Mucosa of gallbladder (tissue), 1 donor: ENCODE data around the gene TCP11. TPM values are rescaled to one million over a fixed set of nuclear protein-coding genes. Genes with fewer than 3 reads are reported as not detected.
"Not testable (repeated sequence)": the region's sequence is repeated elsewhere in the genome, so short reads cannot be mapped to it uniquely, and the experiment has no call there.

Experiments
- DNase-seq: peaks from one replicate; pipeline ENCODE4 v3.0.0-alpha.2; 2020; ENCODE audit warnings: low spot score
- total RNA-seq: library from RNA; stranded (reverse); gene quantifications from one replicate; pipeline ENCODE4 v1.2.1, GENCODE V29; 2021
- donor health status: DM: no; HTN: no; CAD: no.

Gene TCP11
- total RNA-seq, 1 donor from 2014 or later, result not detected

GRCh38 chr6:35147026-35147425 lies 5.9 kb upstream of the TCP11 start:
- DNase-seq, result no peak

DNA sequence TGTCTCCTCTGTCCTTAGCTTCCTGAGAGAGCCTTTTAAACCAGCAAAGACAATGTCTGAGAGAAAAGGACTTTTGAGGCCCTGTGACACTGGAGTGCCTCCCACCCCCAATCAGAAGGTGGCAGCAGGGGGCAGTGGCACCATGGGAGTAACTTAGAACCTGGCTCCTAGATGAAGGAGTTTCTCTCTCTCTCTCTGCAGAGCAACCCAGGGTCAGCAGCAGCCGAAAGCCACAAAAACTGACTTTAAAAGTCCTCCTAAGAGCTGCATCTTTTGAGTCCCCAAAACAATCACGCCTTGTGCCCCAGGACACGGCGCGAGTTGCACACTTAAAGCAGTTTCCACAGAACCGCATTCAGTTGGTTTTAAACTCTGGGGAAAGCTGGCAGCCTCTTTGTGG lies 5.3 kb upstream of the TCP11 start:
- no peak for DNase-seq

DNA sequence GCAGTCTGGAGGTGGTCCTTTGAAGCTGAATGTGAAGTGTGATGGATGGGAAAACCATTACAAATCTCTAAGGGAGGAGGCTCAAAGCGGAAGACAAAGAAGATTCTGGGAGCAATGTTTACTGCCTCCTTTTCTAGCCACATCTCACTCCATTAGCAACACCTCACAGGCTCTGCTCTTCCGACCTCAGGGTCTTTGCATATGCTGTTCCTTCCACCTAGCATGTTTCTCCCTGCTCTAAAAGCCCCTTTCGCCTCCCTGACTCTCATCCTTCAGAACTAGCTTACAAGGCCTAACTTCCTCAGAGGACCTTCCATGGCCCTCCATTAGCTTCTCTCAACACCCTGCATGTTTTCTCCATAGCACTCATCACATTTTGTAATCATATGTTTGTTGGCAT lies 4.6 kb upstream of the TCP11 start:
- no peak for DNase-seq

- DNase-seq, result no peak
Measured at GRCh38 chr6:35142588-35143569, 1.7 kb upstream of the TCP11 start.

DNA sequence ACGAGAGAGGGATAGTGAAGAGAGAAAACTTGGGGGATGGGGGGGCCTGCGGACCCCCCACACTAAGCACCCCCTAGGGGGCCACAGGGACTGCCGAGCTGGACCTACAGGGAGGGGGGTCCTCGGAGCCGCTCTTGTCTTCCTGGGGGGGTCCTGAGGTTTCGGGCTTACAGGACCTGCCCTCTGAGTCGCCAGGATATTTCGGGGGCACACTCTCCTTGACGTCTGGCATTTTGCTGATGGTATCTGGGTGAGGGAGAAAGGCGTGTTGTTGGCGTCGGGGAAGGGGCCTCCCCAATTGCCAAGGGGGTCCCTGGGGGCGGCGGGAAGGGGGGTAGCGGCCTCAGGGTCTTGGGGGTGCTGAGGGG lies 516 bp downstream of the TCP11 start:
- DNase-seq, result no peak

- DNase-seq, result peak; percentile 52
Measured at GRCh38 chr6:35139924-35140638, 1.1 kb downstream of the TCP11 start.

DNA sequence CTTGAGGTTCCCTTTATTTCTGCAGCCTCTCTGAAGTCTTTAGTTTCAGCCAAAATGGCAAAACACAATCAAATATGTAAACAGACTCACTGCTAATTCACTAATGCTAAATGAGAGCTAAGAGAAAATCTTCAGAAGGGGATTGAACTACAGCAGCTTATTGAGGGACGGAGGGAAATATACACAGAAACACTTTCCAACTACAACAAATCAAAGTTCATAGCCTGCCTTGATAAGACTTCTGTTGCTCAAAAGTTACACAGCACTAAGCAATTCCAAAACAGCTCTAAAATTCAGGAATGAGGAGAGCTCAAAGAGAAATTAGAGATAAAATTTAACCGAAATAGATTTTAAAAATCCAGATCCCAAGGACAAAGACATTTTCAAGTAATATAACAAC lies 1.7 kb downstream of the TCP11 start:
- no peak for DNase-seq

GRCh38 chr6:35138191-35138590 lies 2.9 kb downstream of the TCP11 start:
- DNase-seq, result not testable (repeated sequence)

GRCh38 chr6:35136185-35136584 lies 5.0 kb downstream of the TCP11 start:
- DNase-seq, result no peak

DNA sequence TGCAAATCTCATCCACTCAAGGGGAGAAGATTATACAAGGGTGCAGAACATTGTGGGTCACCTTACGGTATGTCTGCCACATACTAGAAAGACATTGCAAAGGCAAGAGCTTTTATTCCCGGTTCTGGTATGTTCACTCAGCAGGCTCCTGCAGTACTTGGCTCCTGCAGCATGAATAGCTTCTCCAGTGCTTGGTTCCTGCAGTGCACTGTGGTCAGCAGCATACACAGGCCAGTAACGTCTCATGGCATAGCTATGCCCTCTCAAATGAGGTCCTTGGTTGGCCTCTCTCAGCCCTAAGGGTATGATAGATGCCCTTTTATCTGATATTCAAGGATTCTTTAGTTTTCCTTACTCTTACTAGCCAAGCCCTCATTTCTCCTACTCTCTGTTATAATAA lies 12.6 kb downstream of the TCP11 start:
- DNase-seq, result no peak

DNA sequence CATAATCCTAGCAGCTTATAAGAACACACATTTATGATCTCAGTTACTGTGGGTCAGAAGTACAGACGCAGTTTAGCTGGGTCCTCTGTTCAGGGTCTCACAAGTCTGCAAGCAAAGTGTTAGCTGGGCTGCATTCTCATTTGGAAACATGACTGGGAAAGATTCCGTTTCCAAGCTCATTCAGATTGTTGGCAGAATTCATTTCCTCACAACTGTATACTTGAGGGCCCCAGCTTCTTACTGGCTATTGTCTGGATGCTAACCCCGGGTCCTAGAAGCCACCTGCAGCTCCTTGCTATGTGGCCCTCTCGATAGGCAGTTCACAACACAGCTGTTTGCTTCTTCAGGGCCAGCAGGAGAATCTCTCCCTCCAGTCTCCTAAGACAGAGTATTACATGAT lies 13.1 kb downstream of the TCP11 start:
- no peak for DNase-seq

DNA sequence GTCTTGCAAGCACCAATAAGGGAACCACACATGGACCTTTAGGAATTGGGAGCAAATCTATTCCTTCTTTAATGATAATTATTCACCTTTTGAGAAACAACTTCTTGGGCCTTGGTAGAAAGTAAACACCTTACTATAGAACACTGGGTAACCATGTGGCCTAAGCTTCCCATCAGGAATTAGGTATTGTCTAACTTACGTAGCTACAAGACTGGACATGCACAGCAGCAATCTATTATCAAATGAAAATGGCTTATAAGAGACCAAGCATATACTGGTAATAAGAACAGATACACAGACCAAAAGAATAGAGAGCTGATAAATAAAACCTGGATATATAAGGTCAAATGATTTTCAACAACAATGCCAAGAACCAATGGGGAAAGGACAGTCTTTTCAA lies 16.8 kb downstream of the TCP11 start:
- DNase-seq, result no peak

DNA sequence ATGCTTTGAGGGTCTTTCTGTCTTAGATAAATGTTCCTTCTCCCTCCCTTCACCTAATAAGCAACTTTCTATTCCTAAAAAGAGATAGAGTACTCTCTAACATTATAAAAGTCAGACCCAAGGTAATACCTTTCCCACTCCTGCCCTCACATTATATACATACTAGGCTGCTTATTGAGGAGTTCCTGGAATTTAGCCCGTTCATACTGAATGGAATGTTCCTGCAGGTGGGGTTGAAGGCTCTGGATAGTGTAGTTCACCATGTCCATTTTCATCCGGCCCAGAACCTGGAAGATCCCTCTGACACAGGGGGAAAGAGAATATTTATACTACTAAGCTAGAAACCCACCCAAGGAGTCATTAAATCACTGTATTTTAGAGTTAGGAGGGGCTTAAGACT lies 20.4 kb downstream of the TCP11 start:
- DNase-seq, result no peak

- no peak for DNase-seq
Measured at GRCh38 chr6:35108309-35108885, 32.7 kb downstream of the TCP11 start.

DNA sequence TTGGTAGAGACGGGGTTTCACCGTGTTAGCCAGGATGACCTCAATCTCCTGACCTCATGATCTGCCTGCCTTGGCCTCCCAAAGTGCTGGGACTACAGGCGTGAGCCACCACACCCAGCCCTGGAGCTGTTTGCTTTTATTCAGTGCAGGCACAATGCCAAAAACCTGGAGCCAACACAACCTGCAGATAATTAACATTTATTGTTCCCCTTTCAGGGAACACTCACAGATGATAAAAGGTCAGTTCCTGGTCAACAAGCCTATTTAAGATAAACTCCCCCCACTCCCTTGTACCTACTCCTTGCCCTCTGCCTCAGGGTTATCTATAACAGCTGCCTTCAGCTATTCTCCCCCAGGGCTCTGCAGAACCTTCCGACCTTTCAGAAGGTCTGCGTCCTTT lies 33.4 kb downstream of the TCP11 start:
- not testable (repeated sequence) for DNase-seq

DNA sequence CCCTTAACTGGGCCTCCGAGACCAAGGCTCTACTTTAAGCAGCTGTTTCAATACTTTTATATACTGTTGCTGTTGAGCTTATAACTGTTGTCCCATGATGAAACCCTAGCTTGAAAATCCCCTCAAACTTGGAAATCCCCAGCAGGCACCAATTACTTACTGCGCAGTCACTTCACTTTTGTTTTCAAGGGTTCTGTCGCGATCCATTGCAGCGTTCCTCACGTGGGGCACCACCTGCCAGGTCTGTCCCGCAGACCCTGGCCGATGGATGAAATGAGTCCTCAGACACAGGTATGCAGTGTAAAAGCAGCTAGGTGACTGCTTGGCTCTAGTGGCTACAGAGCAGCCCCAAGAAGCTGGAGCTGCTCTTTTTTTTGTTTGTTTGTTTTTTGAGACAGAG lies 33.9 kb downstream of the TCP11 start:
- DNase-seq, result not testable (repeated sequence)

GRCh38 chr6:35106061-35106460 lies 35.1 kb downstream of the TCP11 start:
- DNase-seq, result not testable (repeated sequence)

GRCh38 chr6:35105078-35105477 lies 36.1 kb downstream of the TCP11 start:
- DNase-seq, result no peak

GRCh38 chr6:35099116-35099515 lies 42.0 kb downstream of the TCP11 start:
- no peak for DNase-seq

DNA sequence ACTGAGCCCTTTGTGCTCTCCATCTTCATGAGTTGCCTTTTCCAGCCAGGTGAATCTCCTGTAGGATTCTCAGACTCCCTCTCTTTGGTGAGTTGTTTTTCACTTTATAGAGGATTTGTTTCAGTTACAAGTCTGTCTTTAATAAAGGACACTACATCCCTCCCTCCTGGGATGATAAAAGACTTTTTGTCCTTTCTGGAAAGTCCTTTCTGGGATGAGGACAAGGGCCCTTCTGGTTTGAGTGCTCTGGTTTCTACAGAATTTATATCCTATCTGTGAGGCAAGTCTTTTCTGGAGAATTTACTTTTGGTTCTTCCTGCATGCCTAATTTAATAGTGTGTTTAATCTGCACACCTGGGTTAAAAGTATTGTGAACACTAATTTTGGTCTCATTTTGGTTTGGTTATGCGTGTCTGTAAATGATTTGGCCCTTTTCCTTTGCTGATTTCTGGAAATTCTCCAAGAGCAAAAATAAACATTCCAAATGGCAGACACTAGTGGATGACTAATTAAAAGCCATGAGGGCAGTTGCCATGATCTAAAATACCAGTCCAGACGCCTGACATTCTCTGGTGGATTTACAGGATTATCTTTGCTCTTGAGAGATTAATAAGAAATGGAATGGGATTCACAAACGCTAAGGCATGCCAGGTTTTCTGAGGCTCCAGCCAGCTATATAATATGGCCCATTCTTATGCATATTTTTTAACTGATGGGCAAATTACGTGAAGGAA lies 44.8 kb downstream of the TCP11 start:
- DNase-seq, result no peak

DNA sequence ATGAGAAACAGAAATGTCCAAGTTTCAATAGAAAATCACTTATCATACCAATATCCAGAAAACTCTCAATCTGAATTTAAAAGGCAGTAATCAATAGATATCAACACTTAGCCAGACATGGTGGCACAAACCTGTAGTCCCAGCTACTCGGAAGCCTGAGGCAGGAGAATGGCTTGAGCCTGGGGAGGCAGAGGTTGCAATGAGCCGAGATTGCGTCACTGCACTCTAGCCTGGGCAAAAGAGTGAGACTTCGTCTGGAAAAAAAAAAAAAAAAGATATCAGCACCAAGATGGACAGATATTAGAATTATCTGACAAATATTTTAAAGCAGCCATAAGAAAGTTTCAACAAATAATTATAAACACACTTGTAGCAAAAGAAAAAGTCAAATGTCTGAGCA lies 47.0 kb downstream of the TCP11 start:
- no peak for DNase-seq

DNA sequence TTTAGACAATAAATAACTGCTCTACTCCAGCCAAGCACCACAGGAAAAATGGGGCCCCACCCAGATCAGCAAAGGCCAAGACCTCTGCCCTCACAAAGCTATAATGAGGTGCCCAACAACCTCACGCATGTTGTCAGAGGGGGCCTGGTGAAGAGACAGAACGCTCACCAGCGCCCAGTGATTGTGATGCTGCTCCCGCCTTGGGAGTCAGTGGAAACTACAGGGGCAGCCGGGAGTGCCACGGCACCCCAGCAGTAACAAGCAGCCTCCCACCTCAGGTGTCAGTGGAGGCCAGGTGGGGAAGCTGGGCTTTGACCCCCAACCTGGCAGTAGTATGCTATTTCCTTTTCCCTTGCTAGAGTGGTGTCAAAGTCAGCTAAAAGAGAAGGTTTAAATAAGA lies 47.4 kb downstream of the TCP11 start:
- no peak for DNase-seq
